ENCODE results near the gene SNX33.
"Not testable (repeated sequence)": the region's sequence is repeated elsewhere in the genome, so short reads cannot be mapped to it uniquely, and the experiment has no call there.

- TF ChIP-seq CTCF, POLR2A (IDR thresholded peaks at IDR 0.05): not testable (repeated sequence)
Observed at GRCh38 chr15:75692311-75692710, 44.6 kb downstream of the SNX33 start.

Measured in adrenal gland (tissue), 5 donors.